ENCODE data around the gene CNMD.
"Not testable (repeated sequence)": the region's sequence is repeated elsewhere in the genome, so short reads cannot be mapped to it uniquely, and the experiment has no call there.

GRCh38 chr13:52685806-52686205, 53.8 kb downstream of the CNMD start:
- not testable (repeated sequence) for TF ChIP-seq CTCF (IDR thresholded peaks at IDR 0.05; ENCODE audit: low read length); EZH2 (IDR thresholded peaks at IDR 0.05; ENCODE audit: borderline replicate concordance, low read length)

All from OCI-LY1 (cell line).